ENCODE measurements around the gene ESM1.
A peak's percentile ranks its signal among the peaks of the same experiment; 100 is the strongest.

The ESM1 gene

DNA sequence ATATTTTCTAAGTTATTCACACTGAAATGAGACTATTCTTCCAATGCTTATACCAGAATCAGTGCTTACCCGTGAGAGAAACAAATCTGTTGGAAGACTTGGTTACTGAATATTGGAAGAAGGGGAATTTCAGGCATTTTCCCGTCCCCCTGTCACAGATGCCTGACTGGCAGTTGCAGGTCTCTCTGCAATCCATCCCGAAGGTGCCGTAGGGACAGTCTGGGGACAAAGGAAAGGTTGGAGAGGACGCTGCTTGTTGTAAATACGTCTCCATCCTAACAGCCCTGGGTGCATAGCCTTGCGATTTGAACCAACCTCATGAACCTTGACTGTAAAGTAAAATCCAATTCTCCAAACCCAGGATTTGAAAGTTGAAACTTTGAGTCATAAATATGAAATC is 3.5 kb downstream of the ESM1 start:
- DNase-seq (ENCODE audit: low spot score) = no peak

DNA sequence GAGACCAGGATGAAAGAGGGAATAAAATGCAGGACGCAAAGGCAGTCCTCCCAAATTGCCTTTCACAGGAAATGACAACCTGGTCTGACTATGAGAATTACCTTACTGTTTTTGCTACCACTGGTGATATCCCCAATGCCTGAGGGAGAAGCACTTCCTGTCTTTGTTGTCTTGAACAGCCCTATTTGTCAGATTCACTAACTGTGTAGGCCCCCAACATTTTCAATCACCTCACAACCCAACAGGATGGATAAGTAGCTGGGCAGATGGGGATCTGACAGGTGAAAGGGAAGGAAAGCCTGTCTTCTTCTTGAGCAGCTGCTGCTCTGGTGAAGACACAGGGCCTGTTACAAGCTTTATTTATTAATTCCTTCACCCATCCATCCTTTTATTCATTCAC is 9.7 kb downstream of the ESM1 start:
- no peak for DNase-seq (ENCODE audit: low spot score)

DNA sequence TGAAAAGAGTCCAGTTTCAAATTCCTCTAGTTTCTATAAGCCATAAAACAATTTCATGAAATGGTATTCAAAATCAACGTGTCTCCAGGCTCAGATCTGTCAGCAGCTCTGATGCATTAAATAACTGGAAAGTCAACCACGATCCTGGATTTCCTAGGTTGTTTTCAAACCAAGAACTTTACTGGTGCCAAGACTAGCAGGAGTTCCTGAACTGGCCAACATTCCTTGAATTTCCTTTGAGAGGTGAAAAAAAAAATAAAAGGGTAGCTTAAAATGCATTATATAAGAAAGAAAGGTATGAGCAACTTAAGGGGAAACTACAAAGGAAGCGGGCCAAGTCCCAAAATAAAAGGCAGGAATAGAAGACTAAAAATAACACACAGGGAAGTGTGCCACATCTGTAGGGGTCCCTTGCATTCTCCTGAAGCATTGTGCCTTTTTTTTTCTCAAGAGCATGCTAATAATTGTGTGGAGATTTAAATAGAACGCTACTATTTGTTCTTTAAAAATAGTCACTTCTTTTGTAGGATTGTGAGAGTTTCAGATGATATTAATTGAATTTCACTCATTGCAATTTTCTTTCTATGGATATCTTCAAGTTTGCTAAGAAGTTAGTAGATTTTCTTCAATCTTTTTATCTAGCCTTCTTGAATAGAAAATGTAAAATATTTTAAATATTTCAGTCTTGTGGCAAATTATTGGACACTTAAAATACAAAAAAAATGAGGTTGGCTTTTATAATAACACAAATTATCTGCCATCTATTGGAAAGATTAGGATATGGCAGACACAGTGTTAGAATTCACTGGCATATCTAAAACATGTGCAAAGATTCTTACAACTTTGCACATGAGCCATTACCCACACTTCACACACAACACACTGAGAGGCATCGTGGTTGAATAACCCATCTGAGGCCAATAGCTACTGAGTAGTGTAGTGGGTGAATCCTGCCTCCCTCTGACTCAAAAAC is 15.3 kb downstream of the ESM1 start:
- no peak for DNase-seq (ENCODE audit: low spot score)

DNA sequence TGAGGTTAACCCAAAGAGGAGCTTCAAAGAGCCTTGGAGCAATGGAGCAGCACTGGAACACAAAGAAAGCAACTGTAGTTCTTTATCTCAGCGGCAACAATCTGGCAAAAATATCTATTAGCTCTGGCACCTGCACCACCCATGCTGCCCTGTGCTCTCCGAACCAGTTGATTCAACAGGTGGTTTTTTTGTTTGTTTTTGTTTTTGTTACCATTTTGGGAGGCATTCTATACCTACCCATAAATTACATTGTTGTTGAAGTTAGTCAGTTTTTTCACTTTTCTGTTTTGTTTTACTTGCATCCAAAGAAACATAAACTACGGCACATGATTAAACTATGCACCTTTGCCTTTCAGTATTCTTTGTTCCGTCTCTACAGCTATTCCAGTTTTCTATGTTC is 16.2 kb downstream of the ESM1 start:
- no peak for DNase-seq (ENCODE audit: low spot score)

DNA sequence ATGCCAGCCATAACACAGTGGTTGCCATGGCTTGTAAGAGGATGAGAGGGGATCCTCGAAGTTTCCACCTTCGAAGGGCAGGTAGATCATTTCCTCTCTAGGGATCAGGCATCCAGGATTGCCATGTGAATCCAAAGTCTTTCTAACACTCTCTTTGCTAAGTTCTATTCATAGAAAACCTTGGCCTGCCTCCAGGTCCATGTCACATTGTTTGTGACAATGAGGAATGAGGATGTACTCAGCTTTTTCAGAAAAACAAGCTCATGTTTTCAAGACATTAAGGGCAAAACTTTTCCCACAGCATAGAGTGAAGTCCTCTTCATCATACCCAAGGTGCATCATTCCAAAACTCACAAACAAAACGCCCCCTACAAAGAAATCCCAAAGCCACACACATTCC is 19.6 kb downstream of the ESM1 start:
- DNase-seq (ENCODE audit: low spot score) = no peak

DNA sequence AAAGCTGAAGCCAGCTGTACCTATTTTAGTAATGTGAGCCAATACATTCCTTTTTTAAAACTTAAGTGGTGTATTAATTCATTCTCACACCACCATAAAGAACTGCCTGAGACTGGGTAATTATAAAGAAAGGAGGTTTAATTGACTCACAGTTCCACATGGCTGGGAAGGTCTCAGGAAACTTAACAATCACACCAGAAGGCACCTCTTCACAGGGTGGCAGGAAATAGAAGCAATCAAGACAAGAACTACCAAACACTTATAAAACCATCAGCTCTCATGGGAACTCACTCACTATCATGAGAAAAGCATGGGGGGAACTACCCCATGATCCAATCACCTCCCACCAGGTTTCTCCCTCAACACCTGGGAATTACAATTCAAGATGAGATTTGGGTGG is 21.0 kb downstream of the ESM1 start:
- DNase-seq (ENCODE audit: low spot score) = no peak

DNA sequence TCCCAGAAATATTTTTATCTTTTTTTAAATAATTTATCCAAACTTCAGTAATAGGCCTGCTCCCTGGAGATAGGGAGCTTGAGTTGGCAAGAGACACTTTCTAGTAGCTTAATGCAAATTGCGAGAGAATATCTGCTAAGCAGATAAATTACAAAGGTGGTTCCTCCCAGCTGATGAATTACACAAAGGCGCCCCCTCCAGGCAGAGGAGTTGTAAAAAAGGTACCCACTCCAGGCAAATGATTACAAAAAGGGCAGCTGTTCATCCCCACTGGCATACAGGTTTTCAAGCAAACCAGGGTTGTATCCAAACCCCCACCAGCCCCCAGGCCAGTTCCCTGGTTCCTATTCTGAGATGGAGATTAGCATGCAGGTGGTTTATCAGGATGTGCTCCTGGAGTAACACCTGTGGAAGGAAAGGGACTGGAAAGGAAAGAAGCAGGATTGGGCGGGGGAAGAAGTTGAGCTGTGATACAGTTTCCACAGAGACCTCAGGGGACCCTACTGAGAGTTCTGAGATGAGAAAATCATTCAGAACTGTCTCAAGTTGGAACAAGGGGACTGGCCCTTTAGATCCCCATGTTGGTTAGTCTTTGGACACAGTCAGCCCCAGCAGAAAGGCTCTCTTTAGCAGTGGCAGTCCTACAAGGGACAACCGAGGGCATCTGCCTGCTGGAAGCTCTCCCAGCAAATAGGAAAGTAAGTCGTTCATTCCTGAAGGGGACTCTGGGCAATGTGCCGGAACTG is 25.5 kb downstream of the ESM1 start:
- DNase-seq (ENCODE audit: low spot score) = peak; percentile 13

DNA sequence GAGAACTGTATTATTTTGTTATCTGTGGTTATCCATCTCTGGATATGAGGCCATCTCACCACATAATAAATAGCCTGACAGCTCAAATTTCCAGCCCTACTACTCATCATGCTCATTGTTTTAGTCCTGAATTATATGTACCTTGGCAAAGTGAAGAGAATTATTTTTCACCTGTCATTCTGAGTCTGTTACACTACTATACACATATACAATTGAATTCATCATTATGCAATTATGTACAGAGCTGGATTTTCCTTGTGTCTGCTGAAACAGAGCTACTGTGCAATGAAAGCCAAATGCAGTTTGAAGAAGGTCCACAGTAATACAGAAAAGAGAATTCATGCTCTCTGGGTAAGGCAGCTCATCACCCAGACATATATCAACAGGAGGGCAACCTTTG is 28.5 kb downstream of the ESM1 start:
- no peak for DNase-seq (ENCODE audit: low spot score)

DNA sequence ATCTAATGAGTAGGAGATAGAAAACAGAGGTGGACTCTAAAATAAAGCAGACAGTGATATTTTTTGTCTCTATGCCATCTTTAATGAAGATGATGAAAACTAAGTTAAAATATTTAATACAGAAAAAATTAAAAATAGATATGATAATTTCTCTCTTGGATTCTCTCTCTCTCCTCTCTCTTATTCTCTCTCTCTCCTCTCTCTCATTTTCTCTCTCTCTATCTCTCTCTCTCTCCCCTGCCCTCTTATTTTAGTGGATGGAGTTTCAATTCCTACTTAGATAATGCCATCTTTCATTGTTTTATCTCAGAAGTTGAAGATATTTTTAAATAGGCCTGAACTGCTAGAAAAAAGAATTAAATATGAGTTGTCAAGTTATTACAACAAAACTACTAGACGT is 38.2 kb downstream of the ESM1 start:
- no peak for DNase-seq (ENCODE audit: low spot score)

DNA sequence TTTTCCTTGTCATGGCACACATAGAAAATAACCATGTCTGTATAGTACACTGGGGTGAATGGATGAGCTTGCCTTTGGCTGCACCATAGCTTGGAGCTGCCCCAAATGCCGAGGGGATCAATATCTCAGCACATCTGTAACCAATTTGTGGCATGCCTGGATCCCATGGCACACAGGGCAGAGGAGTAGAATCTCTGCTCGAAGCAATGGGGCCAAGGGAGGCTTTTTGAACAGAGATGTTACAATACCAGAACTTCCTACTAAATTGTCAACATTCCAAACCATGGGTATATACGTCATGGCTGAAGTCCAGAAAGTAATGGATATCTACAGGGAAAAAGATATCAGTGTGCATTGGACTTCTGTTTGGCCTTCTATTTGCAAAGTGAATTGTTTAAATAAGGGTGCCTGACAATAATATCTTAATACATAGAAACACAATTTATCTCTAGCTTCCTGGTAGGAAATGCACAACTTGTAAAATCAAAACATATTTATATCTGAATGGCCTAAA is 39.0 kb downstream of the ESM1 start:
- no peak for DNase-seq (ENCODE audit: low spot score)

DNA sequence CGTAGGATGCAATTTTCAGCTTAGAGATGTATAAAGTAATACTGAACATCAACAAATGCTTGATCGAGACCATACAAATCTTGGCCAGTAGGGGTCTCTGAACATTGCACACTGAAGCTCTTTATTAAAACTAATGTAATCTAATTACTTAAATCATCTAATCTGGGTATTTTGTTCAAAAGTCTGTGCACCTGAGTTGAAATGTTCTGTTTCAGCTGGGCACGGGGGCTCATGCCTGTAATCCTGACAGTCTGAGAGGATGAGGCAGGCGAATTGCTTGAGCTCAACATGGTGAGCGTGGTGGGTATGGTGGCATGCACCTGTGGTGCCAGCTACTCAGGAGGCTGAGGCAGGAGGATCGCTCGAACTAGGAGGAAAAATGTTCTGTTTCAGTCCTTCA is 41.0 kb downstream of the ESM1 start:
- no peak for DNase-seq (ENCODE audit: low spot score)

DNA sequence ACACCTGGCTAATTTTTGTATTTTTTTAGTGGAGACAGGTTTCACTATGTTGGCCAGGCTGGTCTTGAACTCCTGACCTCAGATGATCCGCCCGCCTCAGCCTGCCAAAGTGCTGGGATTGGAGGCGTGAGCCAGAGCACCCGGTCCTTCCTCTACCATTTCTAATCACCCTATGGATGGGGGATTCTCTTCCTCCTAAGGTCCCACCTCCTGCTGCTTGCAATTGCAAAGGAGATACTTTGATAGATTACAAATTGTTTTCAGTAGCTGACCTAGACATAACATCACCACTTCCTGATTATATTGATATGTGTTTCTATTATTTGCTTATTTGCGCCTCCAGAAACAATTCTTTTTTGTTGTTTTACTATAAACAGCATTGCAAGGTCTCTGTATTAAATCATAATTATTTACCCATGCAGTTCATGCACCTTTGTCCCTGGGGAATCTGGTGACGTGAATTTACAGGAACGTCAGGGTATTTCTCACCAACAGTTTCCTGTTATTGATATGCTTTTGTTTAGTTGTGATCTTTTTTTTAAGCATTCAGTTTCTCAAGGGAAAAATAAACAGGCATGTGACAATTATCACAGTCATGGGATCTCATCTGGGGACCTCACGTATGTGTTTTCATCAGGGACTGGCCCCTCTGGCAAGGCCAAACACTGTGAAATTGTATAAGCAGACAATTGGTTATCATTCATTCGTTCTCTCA is 43.2 kb downstream of the ESM1 start:
- no peak for DNase-seq (ENCODE audit: low spot score)

DNA sequence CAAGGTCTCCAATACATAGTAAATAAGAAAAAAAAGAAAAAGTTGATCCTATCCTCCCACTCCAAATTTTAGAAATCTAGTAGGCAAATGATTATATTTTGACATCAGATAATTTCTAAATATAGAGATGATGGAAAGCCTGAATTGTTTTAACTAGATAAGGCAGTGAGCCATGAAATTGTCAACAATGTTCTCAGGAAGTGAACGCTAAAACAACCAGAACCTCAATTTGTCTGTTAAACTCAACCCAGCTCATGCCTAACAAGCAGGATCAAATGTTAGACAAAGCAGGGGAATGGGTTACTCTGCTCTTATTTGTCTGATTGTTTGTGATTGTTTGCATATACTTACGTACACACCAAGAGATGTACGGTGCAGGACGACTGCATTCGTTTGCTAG is 49.2 kb downstream of the ESM1 start:
- DNase-seq (ENCODE audit: low spot score) = no peak

DNA sequence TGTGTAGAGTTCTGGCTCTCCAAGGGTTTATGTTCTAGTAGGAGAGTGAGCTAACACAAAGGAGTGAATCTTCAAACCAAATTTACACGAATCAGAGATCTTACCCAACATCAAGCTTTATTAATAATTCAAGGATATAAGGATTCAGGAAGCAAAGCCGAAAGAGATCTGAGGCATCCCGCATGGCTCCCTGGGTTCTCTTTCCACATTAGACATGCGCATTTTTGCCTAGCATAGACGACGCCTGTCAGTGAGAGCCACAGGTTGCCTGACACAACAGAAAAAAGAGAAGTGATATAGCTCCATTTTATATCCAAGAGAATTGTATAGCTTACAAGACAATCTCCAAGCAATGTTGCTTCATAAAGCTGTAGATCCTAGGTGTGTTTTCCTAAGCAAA is 52.6 kb downstream of the ESM1 start:
- DNase-seq (ENCODE audit: low spot score) = no peak

DNA sequence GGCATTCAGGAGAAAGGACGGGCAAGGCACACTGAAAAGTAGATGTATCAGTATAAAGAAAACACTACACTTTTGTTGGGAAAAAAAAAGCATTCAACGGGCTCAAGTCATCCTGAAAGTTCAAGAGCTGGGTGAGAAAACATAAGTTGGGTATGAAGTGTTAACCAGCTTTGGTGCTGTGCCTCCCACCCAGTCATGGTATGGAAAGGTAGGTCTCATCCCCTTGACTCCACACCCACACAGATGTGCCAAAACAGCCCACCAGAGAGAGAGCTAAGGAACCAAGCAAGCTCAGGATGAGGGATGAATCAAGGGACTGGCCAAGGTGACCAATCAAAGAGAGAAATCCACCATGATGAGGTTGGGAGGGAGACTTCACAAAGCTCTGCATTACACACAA is 54.7 kb downstream of the ESM1 start:
- DNase-seq (ENCODE audit: low spot score) = no peak
